Ishikawa (cell line): Measurements from ENCODE around the gene GART.

ENCODE experiments used
- CEBPB ChIP-seq: IDR thresholded peaks from 2 replicates; pipeline ENCODE4 v1.6.1; 2012
- CREB1 ChIP-seq: IDR thresholded peaks from 2 replicates; pipeline ENCODE4 v1.6.1; 2012; ENCODE audit warnings: low read depth
- EGR1 ChIP-seq: IDR thresholded peaks from 2 replicates; pipeline ENCODE4 v1.6.1; 2012
- EP300 ChIP-seq: IDR thresholded peaks from 2 replicates; pipeline ENCODE4 v1.6.1; 2012; ENCODE audit warnings: borderline replicate concordance
- FOXM1 ChIP-seq: IDR thresholded peaks from 2 replicates; pipeline ENCODE4 v1.6.1; 2012; ENCODE audit warnings: low read depth, borderline replicate concordance
- NFIC ChIP-seq: IDR thresholded peaks from 2 replicates; pipeline ENCODE4 v1.6.1; 2012
- RAD21 ChIP-seq: IDR thresholded peaks from 2 replicates; pipeline ENCODE4 v1.6.1; 2012; ENCODE audit warnings: low read depth
- TAF1 ChIP-seq: IDR thresholded peaks from 2 replicates; pipeline ENCODE4 v1.6.1; 2012; ENCODE audit warnings: low read depth, mild to moderate bottlenecking
- TCF12 ChIP-seq: IDR thresholded peaks from 2 replicates; pipeline ENCODE4 v1.6.1; 2012; ENCODE audit warnings: low read depth
- TEAD4 ChIP-seq: IDR thresholded peaks from 2 replicates; pipeline ENCODE4 v1.6.1; 2012
- YY1 ChIP-seq: IDR thresholded peaks from 2 replicates; pipeline ENCODE4 v1.6.1; 2012; ENCODE audit warnings: low read depth
- ZBTB7A ChIP-seq: IDR thresholded peaks from 2 replicates; pipeline ENCODE4 v1.6.1; 2012; ENCODE audit warnings: low read depth
- TF ChIP-seq, protein P1 (sequence below): IDR thresholded peaks from 2 replicates; pipeline ENCODE4 v1.6.1; 2012; ENCODE audit warnings: low read depth, mild to moderate bottlenecking
- TF ChIP-seq, protein P2 (sequence below): IDR thresholded peaks from 2 replicates; pipeline ENCODE4 v1.6.1; 2012
- TF ChIP-seq, protein P3 (sequence below): IDR thresholded peaks from 2 replicates; pipeline ENCODE4 v1.6.1; 2012

The GART gene

DNA sequence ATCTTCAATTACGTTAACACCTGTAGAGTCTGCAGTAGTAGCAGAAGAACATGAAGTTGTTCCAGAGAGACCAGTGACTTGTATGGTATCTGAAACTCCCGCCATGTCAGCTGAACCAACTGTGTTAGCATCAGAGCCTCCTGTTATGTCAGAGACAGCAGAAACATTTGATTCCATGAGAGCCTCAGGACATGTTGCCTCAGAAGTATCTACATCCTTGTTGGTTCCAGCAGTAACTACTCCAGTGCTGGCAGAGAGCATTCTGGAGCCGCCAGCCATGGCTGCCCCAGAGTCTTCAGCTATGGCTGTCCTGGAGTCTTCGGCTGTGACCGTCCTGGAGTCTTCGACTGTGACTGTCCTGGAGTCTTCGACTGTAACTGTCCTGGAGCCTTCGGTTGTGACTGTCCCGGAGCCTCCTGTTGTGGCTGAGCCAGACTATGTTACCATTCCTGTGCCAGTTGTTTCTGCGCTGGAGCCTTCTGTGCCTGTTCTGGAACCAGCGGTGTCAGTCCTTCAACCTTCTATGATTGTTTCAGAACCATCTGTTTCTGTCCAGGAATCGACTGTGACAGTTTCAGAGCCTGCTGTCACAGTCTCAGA, 11.2 kb upstream of the GART start:
- TF ChIP-seq ZBTB7A (no peak), YY1 (no peak), EGR1 (no peak), FOXM1 (no peak), TEAD4 (no peak), EP300 (no peak), RAD21 (no peak), CEBPB (no peak)
- TF ChIP-seq, protein P1, sequence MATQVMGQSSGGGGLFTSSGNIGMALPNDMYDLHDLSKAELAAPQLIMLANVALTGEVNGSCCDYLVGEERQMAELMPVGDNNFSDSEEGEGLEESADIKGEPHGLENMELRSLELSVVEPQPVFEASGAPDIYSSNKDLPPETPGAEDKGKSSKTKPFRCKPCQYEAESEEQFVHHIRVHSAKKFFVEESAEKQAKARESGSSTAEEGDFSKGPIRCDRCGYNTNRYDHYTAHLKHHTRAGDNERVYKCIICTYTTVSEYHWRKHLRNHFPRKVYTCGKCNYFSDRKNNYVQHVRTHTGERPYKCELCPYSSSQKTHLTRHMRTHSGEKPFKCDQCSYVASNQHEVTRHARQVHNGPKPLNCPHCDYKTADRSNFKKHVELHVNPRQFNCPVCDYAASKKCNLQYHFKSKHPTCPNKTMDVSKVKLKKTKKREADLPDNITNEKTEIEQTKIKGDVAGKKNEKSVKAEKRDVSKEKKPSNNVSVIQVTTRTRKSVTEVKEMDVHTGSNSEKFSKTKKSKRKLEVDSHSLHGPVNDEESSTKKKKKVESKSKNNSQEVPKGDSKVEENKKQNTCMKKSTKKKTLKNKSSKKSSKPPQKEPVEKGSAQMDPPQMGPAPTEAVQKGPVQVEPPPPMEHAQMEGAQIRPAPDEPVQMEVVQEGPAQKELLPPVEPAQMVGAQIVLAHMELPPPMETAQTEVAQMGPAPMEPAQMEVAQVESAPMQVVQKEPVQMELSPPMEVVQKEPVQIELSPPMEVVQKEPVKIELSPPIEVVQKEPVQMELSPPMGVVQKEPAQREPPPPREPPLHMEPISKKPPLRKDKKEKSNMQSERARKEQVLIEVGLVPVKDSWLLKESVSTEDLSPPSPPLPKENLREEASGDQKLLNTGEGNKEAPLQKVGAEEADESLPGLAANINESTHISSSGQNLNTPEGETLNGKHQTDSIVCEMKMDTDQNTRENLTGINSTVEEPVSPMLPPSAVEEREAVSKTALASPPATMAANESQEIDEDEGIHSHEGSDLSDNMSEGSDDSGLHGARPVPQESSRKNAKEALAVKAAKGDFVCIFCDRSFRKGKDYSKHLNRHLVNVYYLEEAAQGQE = no peak
- TF ChIP-seq, protein P2, sequence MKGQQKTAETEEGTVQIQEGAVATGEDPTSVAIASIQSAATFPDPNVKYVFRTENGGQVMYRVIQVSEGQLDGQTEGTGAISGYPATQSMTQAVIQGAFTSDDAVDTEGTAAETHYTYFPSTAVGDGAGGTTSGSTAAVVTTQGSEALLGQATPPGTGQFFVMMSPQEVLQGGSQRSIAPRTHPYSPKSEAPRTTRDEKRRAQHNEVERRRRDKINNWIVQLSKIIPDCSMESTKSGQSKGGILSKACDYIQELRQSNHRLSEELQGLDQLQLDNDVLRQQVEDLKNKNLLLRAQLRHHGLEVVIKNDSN = no peak

DNA sequence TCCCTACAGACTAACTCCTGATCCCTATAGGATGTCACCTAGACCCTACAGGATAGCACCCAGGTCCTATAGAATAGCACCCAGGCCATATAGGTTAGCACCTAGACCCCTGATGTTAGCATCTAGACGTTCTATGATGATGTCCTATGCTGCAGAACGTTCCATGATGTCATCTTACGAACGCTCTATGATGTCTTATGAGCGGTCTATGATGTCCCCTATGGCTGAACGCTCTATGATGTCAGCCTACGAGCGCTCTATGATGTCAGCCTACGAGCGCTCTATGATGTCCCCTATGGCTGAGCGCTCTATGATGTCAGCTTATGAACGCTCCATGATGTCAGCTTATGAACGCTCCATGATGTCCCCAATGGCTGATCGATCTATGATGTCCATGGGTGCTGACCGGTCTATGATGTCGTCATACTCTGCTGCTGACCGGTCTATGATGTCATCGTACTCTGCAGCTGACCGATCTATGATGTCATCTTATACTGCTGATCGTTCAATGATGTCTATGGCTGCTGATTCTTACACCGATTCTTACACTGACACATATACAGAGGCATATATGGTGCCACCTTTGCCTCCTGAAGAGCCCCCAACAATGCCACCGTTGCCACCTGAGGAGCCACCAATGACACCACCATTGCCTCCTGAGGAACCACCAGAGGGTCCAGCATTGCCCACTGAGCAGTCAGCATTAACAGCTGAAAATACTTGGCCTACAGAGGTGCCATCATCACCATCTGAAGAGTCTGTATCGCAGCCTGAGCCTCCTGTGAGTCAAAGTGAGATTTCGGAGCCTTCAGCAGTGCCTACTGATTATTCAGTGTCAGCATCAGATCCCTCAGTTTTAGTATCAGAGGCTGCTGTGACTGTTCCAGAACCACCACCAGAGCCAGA, 10.4 kb upstream of the GART start:
- TF ChIP-seq CREB1 (peak; percentile 56; the same call in 1 of the 2 replicates), YY1 (no peak)

DNA sequence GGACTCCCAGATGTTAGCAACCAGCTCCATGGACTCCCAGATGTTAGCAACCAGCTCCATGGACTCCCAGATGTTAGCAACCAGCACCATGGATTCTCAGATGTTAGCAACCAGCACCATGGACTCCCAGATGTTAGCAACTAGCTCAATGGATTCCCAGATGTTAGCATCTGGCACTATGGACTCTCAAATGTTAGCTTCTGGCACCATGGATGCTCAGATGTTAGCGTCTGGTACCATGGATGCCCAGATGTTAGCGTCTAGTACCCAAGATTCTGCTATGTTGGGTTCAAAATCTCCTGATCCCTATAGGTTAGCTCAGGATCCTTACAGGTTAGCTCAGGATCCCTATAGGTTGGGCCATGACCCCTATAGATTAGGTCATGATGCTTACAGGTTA, 9.7 kb upstream of the GART start:
- TF ChIP-seq EP300 = no peak
- TF ChIP-seq CREB1 = no peak
- TF ChIP-seq, protein P3, sequence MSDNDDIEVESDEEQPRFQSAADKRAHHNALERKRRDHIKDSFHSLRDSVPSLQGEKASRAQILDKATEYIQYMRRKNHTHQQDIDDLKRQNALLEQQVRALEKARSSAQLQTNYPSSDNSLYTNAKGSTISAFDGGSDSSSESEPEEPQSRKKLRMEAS = no peak
- TF ChIP-seq TEAD4 = no peak
- no peak for TF ChIP-seq RAD21
- no peak for TF ChIP-seq NFIC
- TF ChIP-seq TCF12 = no peak
- TF ChIP-seq EGR1 = no peak

DNA sequence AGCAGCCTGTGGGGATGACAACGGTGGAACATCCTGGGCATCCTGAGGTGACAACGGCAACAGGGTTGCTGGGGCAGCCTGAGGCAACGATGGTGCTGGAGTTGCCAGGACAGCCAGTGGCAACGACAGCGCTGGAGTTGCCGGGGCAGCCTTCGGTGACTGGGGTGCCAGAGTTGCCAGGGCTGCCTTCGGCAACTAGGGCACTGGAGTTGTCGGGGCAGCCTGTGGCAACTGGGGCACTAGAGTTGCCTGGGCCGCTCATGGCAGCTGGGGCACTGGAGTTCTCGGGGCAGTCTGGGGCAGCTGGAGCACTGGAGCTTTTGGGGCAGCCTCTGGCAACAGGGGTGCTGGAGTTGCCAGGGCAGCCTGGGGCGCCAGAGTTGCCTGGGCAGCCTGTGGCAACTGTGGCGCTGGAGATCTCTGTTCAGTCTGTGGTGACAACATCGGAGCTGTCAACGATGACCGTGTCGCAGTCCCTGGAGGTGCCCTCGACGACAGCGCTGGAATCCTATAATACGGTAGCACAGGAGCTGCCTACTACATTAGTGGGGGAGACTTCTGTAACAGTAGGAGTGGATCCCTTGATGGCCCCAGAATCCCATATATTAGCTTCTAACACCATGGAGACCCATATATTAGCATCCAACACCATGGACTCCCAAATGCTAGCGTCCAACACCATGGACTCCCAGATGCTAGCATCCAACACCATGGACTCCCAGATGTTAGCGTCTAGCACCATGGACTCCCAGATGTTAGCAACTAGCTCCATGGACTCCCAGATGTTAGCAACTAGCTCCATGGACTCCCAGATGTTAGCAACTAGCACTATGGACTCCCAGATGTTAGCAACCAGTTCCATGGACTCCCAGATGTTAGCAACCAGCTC, 9.1 kb upstream of the GART start:
- TF ChIP-seq CEBPB = no peak
- TF ChIP-seq, protein P1 = no peak
- no peak for TF ChIP-seq EP300
- TF ChIP-seq RAD21 = no peak
- no peak for TF ChIP-seq EGR1
- TF ChIP-seq, protein P3 = no peak

DNA sequence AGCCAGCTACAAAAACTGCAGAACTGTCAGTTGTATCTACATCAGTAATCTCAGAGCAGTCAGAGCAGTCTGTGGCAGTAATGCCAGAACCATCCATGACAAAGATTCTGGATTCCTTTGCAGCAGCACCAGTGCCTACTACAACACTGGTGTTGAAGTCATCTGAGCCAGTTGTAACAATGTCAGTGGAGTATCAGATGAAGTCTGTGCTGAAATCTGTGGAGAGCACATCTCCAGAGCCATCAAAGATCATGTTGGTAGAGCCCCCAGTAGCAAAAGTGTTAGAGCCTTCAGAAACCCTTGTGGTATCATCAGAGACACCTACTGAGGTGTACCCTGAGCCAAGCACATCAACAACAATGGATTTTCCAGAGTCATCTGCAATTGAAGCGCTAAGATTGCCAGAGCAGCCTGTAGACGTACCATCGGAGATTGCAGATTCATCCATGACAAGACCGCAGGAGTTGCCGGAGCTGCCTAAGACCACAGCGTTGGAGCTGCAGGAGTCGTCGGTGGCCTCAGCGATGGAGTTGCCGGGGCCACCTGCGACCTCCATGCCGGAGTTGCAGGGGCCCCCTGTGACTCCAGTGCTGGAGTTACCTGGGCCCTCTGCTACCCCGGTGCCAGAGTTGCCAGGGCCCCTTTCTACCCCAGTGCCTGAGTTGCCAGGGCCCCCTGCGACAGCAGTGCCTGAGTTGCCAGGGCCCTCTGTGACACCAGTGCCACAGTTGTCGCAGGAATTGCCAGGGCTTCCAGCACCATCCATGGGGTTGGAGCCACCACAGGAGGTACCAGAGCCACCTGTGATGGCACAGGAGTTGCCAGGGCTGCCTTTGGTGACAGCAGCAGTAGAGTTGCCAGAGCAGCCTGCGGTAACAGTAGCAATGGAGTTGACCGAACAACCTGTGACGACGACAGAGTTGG, 8.2 kb upstream of the GART start:
- TF ChIP-seq FOXM1 (no peak), TAF1 (no peak), TEAD4 (no peak), EGR1 (no peak), NFIC (no peak), ZBTB7A (no peak), CREB1 (no peak)
- TF ChIP-seq, protein P1 = no peak
